HG03064 (cell line): ENCODE results near the gene TCF23.
"Not testable (repeated sequence)": the region's sequence is repeated elsewhere in the genome, so short reads cannot be mapped to it uniquely, and the experiment has no call there.

ENCODE experiments used
- ATAC-seq: cut with Tn5 transposase; IDR thresholded peaks from one replicate; pipeline ENCODE4 v1.9.1; 2021; ENCODE audit warnings: low read depth; ENCODE audit not compliant: unreplicated experiment

Gene TCF23

GRCh38 chr2:27184115-27184514 lies 35.3 kb downstream of the TCF23 start:
- no peak for ATAC-seq

GRCh38 chr2:27185331-27186026 lies 36.7 kb downstream of the TCF23 start:
- no peak for ATAC-seq

- ATAC-seq: no peak
Observed at GRCh38 chr2:27186613-27187345, 38.0 kb downstream of the TCF23 start.

GRCh38 chr2:27189989-27190388 lies 41.2 kb downstream of the TCF23 start:
- ATAC-seq: no peak

- no peak for ATAC-seq
Observed at GRCh38 chr2:27191070-27191829, 42.4 kb downstream of the TCF23 start.

GRCh38 chr2:27194538-27195354 lies 45.9 kb downstream of the TCF23 start:
- no peak for ATAC-seq

- ATAC-seq: not testable (repeated sequence)
Observed at GRCh38 chr2:27195799-27196198, 47.0 kb downstream of the TCF23 start.

GRCh38 chr2:27198068-27198467 lies 49.3 kb downstream of the TCF23 start:
- ATAC-seq: not testable (repeated sequence)

GRCh38 chr2:27198627-27199026 lies 49.8 kb downstream of the TCF23 start:
- ATAC-seq: no peak

- no peak for ATAC-seq
Observed at GRCh38 chr2:27199241-27199640, 50.4 kb downstream of the TCF23 start.

GRCh38 chr2:27201675-27202074 lies 52.9 kb downstream of the TCF23 start:
- no peak for ATAC-seq

GRCh38 chr2:27202854-27203253 lies 54.0 kb downstream of the TCF23 start:
- ATAC-seq: no peak

GRCh38 chr2:27203741-27204140 lies 54.9 kb downstream of the TCF23 start:
- ATAC-seq: no peak

- ATAC-seq: no peak
Observed at GRCh38 chr2:27204566-27204965, 55.8 kb downstream of the TCF23 start.

- ATAC-seq: no peak
Observed at GRCh38 chr2:27205206-27205605, 56.4 kb downstream of the TCF23 start.

- no peak for ATAC-seq
Observed at GRCh38 chr2:27206346-27206745, 57.5 kb downstream of the TCF23 start.
